CD4-positive, alpha-beta T cell treated with Interferon alpha-2 for 1 hour (primary cell): Measurements from ENCODE around the gene RPS18.
"Not testable (repeated sequence)": the region's sequence is repeated elsewhere in the genome, so short reads cannot be mapped to it uniquely, and the experiment has no call there.

Experiments
- DNase-seq, 2 donors: peaks; one replicate each; pipeline ENCODE4 v3.0.0-alpha.2; 2020 to 2022

Gene RPS18

GRCh38 chr6:33271468-33272274, at the start of gene RPS18, which contains the start of gene VPS52:
TSS of gene RPS18 (plus strand) at chr6:33272075. CDS start at chr6:33272120, 45 bp downstream.
TSS of gene VPS52 (minus strand) at chr6:33271876. CDS start at chr6:33271675, 201 bp downstream.
- peak; percentile 97 for DNase-seq

- DNase-seq = not testable (repeated sequence)
These were observed 45.3 kb upstream of the RPS18 start for GRCh38 chr6:33226503-33227120.

GRCh38 chr6:33235221-33235634, 36.6 kb upstream of the RPS18 start:
- no peak for DNase-seq

- no peak for DNase-seq
These were observed 35.5 kb upstream of the RPS18 start for GRCh38 chr6:33236328-33236727.

- DNase-seq = no peak
These were observed 35.0 kb upstream of the RPS18 start for GRCh38 chr6:33236852-33237251.

GRCh38 chr6:33237741-33238140, 34.1 kb upstream of the RPS18 start:
- DNase-seq = no peak

- DNase-seq = no peak
These were observed 29.9 kb upstream of the RPS18 start for GRCh38 chr6:33241968-33242367.

GRCh38 chr6:33243476-33243875, 28.4 kb upstream of the RPS18 start:
- no peak for DNase-seq

GRCh38 chr6:33247977-33248642, 23.8 kb upstream of the RPS18 start:
- peak; percentile 89 to 91 for DNase-seq

- no peak for DNase-seq
These were observed 23.3 kb upstream of the RPS18 start for GRCh38 chr6:33248643-33248931.

GRCh38 chr6:33248932-33249731, 22.7 kb upstream of the RPS18 start:
- DNase-seq = peak; percentile 99

- no peak for DNase-seq
These were observed 21.9 kb upstream of the RPS18 start for GRCh38 chr6:33249732-33250630.

GRCh38 chr6:33250731-33251130, 21.1 kb upstream of the RPS18 start:
- no peak for DNase-seq

GRCh38 chr6:33251395-33252012, 20.4 kb upstream of the RPS18 start:
- no peak for DNase-seq

- no peak for DNase-seq
These were observed 19.1 kb upstream of the RPS18 start for GRCh38 chr6:33252759-33253158.

GRCh38 chr6:33254591-33254990, 17.3 kb upstream of the RPS18 start:
- DNase-seq = no peak

GRCh38 chr6:33259032-33259431, 12.8 kb upstream of the RPS18 start:
- no peak for DNase-seq

GRCh38 chr6:33262490-33262889, 9.4 kb upstream of the RPS18 start:
- not testable (repeated sequence) for DNase-seq

- DNase-seq = no peak
These were observed 7.9 kb upstream of the RPS18 start for GRCh38 chr6:33264015-33264414.

GRCh38 chr6:33271117-33271467, 783 bp upstream of the RPS18 start:
- no peak for DNase-seq

GRCh38 chr6:33272275-33273128, 627 bp downstream of the RPS18 start:
- no peak for DNase-seq
